Kidney epithelial cell (primary cell): ENCODE data around the gene HOXA13. TPM values are rescaled to one million over a fixed set of nuclear protein-coding genes. Genes with fewer than 3 reads are reported as not detected.
A peak's percentile ranks its signal among the peaks of the same experiment; 100 is the strongest.

ENCODE experiments used
- DNase-seq: peaks from one replicate; pipeline ENCODE4 v3.0.0-alpha.2; 2010; ENCODE audit warnings: low read depth
- H3K27me3 ChIP-seq: 2 replicates; pipeline ENCODE4 v1.6.0; 2011; ENCODE audit warnings: low read length; ENCODE audit not compliant: control insufficient read depth, insufficient read depth
- H3K36me3 ChIP-seq: 2 replicates; pipeline ENCODE4 v1.5.1; 2011; ENCODE audit warnings: low read length; ENCODE audit not compliant: control insufficient read depth, insufficient read depth
- H3K4me3 ChIP-seq: 2 replicates; pipeline ENCODE4 v1.5.1; 2011; ENCODE audit warnings: low read depth, mild to moderate bottlenecking, control low read depth, low read length
- total RNA-seq: library from RNA; depleted of rRNA; stranded (reverse); fragments of >200 nt; gene quantifications from 2 replicates; pipeline ENCODE4 v1.2.3, GENCODE V29; 2015
- TF ChIP-seq, protein P1 (sequence below): IDR thresholded peaks from 2 replicates; pipeline ENCODE4 v1.5.1; 2011; ENCODE audit warnings: mild to moderate bottlenecking, moderate library complexity, low read length, control low read depth, inconsistent platforms; ENCODE audit not compliant: insufficient read depth, poor library complexity, severe bottlenecking

Gene HOXA13
- total RNA-seq, 1 donor from 2014 or later, result not detected

DNA sequence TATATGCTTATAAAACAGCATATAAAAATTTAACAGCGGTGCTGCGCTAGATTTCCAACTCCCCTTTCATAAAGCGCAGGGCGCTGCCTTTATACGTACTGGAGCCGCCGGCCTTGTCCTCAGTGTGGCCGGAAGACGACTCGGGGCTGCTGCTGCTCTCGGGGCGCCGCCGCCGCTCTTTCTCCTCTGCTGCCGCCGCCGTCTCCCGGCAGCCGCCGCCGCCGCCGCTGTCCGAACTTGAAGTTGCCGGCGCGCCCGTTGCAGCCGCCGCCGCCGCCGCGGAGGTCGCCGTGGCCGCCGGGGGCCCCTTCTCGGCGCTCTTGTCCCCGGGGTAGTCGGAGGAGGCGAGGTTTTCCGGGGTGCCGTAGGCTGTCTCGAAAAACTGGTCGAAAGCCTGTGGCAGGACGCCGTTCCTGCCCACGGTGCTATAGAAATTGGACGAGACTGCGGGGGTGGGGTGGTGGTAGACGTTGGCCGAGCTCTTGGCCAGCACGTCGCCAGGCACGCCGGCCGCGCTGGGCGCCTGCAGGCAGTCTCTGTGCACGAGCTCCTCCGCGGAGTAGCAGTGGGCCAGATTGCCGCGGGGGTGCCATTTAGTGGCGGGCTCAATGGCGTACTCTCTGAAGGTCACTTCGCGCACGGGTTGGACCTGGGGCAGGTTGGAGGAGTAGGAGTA, 15.4 kb downstream of the HOXA13 start:
- H3K36me3 ChIP-seq, result no peaks in the 10 kb centered on the region
- no peak for DNase-seq
- H3K4me3 ChIP-seq, result peak overlapping the region; percentile 78
- TF ChIP-seq, protein P1, sequence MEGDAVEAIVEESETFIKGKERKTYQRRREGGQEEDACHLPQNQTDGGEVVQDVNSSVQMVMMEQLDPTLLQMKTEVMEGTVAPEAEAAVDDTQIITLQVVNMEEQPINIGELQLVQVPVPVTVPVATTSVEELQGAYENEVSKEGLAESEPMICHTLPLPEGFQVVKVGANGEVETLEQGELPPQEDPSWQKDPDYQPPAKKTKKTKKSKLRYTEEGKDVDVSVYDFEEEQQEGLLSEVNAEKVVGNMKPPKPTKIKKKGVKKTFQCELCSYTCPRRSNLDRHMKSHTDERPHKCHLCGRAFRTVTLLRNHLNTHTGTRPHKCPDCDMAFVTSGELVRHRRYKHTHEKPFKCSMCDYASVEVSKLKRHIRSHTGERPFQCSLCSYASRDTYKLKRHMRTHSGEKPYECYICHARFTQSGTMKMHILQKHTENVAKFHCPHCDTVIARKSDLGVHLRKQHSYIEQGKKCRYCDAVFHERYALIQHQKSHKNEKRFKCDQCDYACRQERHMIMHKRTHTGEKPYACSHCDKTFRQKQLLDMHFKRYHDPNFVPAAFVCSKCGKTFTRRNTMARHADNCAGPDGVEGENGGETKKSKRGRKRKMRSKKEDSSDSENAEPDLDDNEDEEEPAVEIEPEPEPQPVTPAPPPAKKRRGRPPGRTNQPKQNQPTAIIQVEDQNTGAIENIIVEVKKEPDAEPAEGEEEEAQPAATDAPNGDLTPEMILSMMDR, result no peak
- H3K27me3 ChIP-seq, result no peaks in the 10 kb centered on the region

DNA sequence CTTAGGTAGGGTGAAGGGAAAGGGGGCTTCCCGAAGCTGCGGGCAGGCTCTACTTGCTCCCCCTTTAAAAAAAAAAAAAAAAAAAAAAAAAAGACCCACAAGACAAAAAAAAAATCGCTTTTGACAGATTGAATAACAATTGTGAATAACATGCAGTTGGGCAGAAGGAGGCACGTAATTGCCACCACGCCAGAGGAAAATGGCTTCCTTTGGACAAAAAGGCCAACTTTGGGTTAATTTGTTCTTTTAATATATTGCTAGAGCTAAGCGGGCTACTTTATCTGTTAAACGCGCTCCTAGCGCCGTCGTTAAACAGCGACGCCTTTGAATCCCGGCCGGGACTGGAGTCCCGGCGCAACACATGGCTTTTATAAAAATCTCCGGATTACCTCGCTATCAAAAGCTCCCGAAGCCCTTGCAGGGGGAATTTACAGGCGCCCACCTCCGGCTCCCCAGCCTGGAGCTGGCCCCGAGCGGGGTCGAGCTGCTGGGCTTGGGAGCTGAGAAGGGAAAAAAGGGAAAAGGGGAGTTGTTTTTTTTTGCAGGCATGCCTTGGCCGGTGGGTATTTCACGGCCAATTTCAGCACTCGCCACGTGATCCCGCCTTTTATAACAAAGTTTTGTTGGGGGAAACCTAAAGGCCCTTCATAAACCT, 16.1 kb downstream of the HOXA13 start:
- no peak for DNase-seq
- H3K4me3 ChIP-seq, result peak overlapping the region; percentile 78
- H3K27me3 ChIP-seq, result no peaks in the 10 kb centered on the region
- TF ChIP-seq, protein P1, result no peak
- H3K36me3 ChIP-seq, result no peaks in the 10 kb centered on the region

DNA sequence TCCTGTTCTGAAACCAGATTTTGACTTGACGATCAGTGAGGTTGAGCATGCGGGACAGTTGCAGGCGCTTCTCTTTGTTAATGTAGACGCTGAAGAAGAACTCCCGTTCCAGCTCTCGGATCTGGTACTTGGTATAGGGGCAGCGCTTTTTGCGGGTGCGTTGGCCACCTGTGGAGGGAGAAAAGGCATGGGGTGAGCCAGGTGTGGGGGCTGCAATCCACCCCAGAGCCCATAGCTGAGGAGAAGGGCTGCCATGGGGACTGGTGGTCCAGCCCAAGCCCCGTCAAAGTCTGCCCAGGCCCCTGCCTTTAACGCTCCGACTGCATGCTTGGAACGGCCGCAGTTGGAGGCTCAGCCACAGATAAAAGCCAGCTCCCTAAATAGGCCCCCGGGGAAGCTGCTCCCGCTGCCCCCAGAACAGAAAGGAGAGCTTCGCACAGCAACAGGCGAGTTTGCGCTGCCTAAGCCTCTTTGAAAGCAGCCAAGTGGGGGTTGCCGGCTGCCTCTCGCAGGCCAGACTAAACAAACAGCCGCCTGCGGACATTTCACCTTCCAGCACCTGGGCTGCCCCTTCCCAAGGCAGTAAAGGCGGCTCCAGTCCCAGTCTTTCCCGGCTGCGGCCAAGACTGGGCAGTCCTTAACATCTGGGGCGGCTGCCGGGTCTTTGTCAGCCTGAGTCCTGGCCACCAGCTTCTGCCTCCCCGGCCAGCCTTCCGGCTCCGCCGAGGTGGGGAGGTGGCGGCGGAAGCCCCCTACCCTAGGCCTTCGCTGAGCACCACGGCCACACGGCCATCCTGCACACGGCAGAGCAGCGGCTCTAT, 16.8 kb downstream of the HOXA13 start:
- TF ChIP-seq, protein P1, result no peak
- no peaks in the 10 kb centered on the region for H3K27me3 ChIP-seq
- DNase-seq, result no peak
- no peaks in the 10 kb centered on the region for H3K36me3 ChIP-seq
- H3K4me3 ChIP-seq, result peak overlapping the region; percentile 78

DNA sequence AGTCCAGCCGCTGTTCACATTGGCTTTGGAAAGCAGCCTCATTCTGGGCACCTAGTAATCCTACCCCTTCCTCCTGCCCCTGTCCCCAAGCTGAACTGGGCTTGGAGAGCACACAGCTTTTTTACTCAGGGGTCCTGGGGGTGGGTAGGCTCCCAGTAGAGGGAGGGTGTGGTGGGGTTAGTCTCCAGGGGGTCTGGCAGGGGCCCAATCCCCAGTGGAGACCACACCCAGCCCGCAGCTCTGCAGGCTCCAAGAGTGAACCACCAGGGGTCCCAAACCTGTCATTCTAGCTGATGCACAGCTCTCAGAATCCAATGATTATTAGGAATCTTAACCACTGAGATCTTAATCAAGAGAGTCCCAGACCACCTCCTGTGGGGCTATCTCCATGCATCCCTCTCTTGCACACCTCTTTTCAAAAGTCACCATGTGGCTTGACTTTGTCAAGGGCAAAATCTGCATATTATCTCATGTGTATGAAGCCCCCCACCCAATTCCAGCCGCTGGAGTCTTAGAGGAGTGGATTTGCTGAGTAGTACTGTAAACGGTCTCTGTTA, 17.5 kb downstream of the HOXA13 start:
- TF ChIP-seq, protein P1, result peak; percentile 36
- DNase-seq, result no peak
- no peaks in the 10 kb centered on the region for H3K36me3 ChIP-seq
- peak overlapping the region; percentile 78 for H3K4me3 ChIP-seq
- no peaks in the 10 kb centered on the region for H3K27me3 ChIP-seq

DNA sequence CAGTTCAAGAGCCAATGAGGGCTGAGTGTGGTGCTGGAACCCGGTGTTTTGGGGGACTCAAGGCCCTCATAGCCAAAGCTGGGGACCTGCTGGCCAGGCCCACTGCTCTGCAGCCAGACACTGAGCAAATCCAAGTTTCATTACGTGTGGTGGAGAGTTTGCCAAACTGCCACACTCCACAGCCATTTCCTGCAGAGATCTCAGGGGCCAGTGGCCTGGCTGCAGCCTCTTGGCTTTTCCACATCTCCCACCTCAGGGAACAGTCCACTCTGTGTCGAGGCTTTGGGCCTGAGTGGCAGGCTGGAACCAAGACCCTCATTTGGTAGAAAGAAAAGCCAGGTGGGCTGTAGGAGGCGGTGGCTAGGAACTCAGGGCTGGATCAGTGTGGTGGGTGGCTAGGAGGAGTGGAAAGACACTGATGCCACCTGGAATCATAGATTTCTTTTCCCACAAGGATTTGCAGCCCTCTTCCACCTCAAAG, 18.1 kb downstream of the HOXA13 start:
- H3K27me3 ChIP-seq, result no peaks in the 10 kb centered on the region
- TF ChIP-seq, protein P1, result no peak
- no peaks in the 10 kb centered on the region for H3K36me3 ChIP-seq
- H3K4me3 ChIP-seq, result peak overlapping the region; percentile 12
- no peak for DNase-seq
